Ascending aorta (tissue), 2 donors: ENCODE results near the gene ZNF638. TPM values are rescaled to one million over a fixed set of nuclear protein-coding genes. Genes with fewer than 3 reads are reported as not detected.
"Not testable (repeated sequence)": the region's sequence is repeated elsewhere in the genome, so short reads cannot be mapped to it uniquely, and the experiment has no call there.

ENCODE experiments used
- DNase-seq, 2 donors: peaks; one replicate each; pipeline ENCODE4 v3.0.0-alpha.2; 2019; ENCODE audit warnings: low spot score in 2 of 2
- H3K27ac ChIP-seq, 2 donors: fragments of 200-600 bp; sonication (generic); one replicate each; pipeline ENCODE4 v1.5.1; 2016 to 2017; ENCODE audit warnings: mild to moderate bottlenecking in 1 of 2
- H3K27me3 ChIP-seq: fragments of 200-600 bp; sonication (generic); one replicate; pipeline ENCODE4 v1.5.1; 2017
- H3K36me3 ChIP-seq, 2 donors: fragments of 200-600 bp; sonication (generic); one replicate each; pipeline ENCODE4 v1.5.1; 2016
- H3K4me1 ChIP-seq, 2 donors: fragments of 200-600 bp; sonication (generic); one replicate each; pipeline ENCODE4 v1.5.1; 2016 to 2017; ENCODE audit warnings: mild to moderate bottlenecking in 1 of 2
- H3K4me3 ChIP-seq, 2 donors: fragments of 200-600 bp; sonication (generic); one replicate each; pipeline ENCODE4 v1.5.1; 2016 to 2017; ENCODE audit warnings: mild to moderate bottlenecking in 1 of 2
- H3K9me3 ChIP-seq, 2 donors: fragments of 200-600 bp; sonication (generic); one replicate each; pipeline ENCODE4 v1.5.1; 2016
- intact Hi-C: fragments of 100-400 bp; cut with DNase I; formaldehyde crosslinking; loops from one replicate; pipeline ENCODE4 v1.15.1; 2023
- total RNA-seq: library from RNA; depleted of rRNA; stranded (reverse); fragments of >200 nt; gene quantifications from one replicate; pipeline ENCODE4 v1.1.0, GENCODE V29; 2016
- TF ChIP-seq, protein P1 (sequence below), 3 experiments: fragments of 200-600 bp in 2 of 3; fragments of 450-650 bp in 1 of 3; sonication (generic) in 2 of 3; IDR thresholded peaks; one replicate each; pipeline ENCODE4 v1.5.1; 2016 to 2019; ENCODE audit warnings: antibody characterized with exemption in 3 of 3, mild to moderate bottlenecking in 1 of 3, moderate library complexity in 1 of 3

ZNF638 gene
- total RNA-seq, 1 donor from 2014 or later: 56.0 TPM

DNA sequence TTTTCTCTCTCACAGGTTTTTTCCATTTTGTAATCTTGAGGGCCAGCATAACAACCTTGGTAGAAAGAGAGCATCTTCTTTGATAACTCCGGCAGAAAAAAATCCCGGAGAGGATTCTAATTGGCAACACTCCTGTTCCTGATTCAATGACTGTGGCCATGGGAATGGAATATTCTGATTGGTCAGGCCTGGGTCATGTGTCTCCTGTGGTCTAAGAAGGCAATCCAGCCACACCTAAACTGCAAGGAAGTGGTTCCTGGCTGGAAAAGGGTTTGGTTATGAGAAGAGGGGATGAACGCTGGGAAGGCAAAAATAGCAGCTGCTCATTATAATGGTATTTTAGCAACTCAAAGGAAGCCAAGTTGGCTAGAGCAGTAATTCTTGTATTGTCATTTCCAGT, 24.8 kb upstream of the ZNF638 start:
- DNase-seq: no peak
- Histone ChIP-seq H3K9me3 (no peaks in the 10 kb centered on the region), H3K4me1 (no peaks in the 10 kb centered on the region), H3K4me3 (no peak overlapping the region), H3K36me3 (no peaks in the 10 kb centered on the region), H3K27me3 (no peaks in the 10 kb centered on the region), H3K27ac (no peak overlapping the region)
- intact Hi-C loops: no loop called here
- TF ChIP-seq, protein P1, sequence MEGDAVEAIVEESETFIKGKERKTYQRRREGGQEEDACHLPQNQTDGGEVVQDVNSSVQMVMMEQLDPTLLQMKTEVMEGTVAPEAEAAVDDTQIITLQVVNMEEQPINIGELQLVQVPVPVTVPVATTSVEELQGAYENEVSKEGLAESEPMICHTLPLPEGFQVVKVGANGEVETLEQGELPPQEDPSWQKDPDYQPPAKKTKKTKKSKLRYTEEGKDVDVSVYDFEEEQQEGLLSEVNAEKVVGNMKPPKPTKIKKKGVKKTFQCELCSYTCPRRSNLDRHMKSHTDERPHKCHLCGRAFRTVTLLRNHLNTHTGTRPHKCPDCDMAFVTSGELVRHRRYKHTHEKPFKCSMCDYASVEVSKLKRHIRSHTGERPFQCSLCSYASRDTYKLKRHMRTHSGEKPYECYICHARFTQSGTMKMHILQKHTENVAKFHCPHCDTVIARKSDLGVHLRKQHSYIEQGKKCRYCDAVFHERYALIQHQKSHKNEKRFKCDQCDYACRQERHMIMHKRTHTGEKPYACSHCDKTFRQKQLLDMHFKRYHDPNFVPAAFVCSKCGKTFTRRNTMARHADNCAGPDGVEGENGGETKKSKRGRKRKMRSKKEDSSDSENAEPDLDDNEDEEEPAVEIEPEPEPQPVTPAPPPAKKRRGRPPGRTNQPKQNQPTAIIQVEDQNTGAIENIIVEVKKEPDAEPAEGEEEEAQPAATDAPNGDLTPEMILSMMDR (IDR thresholded peaks at IDR 0.05): no peak

GRCh38 chr2:71313016-71313766, 18.4 kb upstream of the ZNF638 start:
- H3K4me3 ChIP-seq: no peak overlapping the region
- TF ChIP-seq, protein P1 (IDR thresholded peaks at IDR 0.05): no peak
- H3K27ac ChIP-seq: no peak overlapping the region
- no peaks in the 10 kb centered on the region for H3K4me1 ChIP-seq
- no peak for DNase-seq
- H3K36me3 ChIP-seq: no peaks in the 10 kb centered on the region
- no peaks in the 10 kb centered on the region for H3K27me3 ChIP-seq
- intact Hi-C loops: no loop called here
- peaks cover 0 to 8% of the 10 kb centered on the region in 2 donors for H3K9me3 ChIP-seq

GRCh38 chr2:71317060-71317459, 14.5 kb upstream of the ZNF638 start:
- Histone ChIP-seq H3K27me3 (no peaks in the 10 kb centered on the region), H3K36me3 (no peaks in the 10 kb centered on the region), H3K9me3 (peaks cover 0 to 8% of the 10 kb centered on the region in 2 donors), H3K27ac (no peak overlapping the region), H3K4me1 (no peaks in the 10 kb centered on the region), H3K4me3 (no peak overlapping the region)
- intact Hi-C loops: no loop called here
- DNase-seq: no peak
- TF ChIP-seq, protein P1 (IDR thresholded peaks at IDR 0.05): no peak

DNA sequence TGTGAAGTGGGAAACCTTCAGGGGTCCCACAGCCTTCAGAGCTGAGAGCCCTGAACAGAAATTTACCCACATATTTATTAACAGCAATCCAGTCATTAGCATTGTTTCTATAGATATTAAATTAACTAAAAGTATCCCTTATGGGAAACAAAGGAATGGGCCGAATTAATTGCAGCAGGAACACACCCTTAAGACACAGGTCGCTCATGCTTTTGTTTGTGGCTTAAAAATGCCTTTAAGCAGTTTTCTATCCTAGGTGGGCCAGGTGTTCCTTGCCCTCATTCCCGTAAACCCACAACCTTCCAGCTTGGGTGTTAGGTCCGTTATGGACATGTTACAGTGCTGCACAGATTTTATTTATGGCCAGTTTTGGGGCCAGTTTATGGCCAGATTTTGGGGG, 13.7 kb upstream of the ZNF638 start:
- DNase-seq, H3K27ac ChIP-seq, H3K27me3 ChIP-seq, H3K4me1 ChIP-seq, intact Hi-C loops, H3K4me3 ChIP-seq, H3K36me3 ChIP-seq, H3K9me3 ChIP-seq: not testable (repeated sequence)

- no peaks in the 10 kb centered on the region for H3K27me3 ChIP-seq
These were observed 8.2 kb upstream of the ZNF638 start for GRCh38 chr2:71323386-71323785.

GRCh38 chr2:71326968-71327367, 4.6 kb upstream of the ZNF638 start:
- DNase-seq: no peak
- intact Hi-C loops: no loop called here

More at GRCh38 chr2:71323386-71323785, 8.2 kb upstream of the ZNF638 start:
- H3K4me3 ChIP-seq: no peak overlapping the region
- no peak for DNase-seq
- no peak overlapping the region for H3K27ac ChIP-seq
- intact Hi-C loops: no loop called here
- H3K36me3 ChIP-seq: no peaks in the 10 kb centered on the region
- TF ChIP-seq, protein P1 (IDR thresholded peaks at IDR 0.05): no peak
- no peaks in the 10 kb centered on the region for H3K9me3 ChIP-seq
- no peaks in the 10 kb centered on the region for H3K4me1 ChIP-seq

More at GRCh38 chr2:71326968-71327367, 4.6 kb upstream of the ZNF638 start:
- Histone ChIP-seq H3K4me1 (peaks cover 0 to 2% of the 10 kb centered on the region in 2 donors), H3K27me3 (no peaks in the 10 kb centered on the region), H3K27ac (no peak overlapping the region), H3K36me3 (no peaks in the 10 kb centered on the region), H3K9me3 (no peaks in the 10 kb centered on the region), H3K4me3 (no peak overlapping the region)
- TF ChIP-seq, protein P1 (IDR thresholded peaks at IDR 0.05): no peak
